DMS79 treated with DMSO at 0.1 percent for 48 hours (cell line): Measurements from ENCODE around the gene CMKLR1.

Experiments
- DNase-seq: peaks from one replicate; lab custom pipeline; 2025; lab: John Stamatoyannopoulos, UW

CMKLR1 gene

DNA sequence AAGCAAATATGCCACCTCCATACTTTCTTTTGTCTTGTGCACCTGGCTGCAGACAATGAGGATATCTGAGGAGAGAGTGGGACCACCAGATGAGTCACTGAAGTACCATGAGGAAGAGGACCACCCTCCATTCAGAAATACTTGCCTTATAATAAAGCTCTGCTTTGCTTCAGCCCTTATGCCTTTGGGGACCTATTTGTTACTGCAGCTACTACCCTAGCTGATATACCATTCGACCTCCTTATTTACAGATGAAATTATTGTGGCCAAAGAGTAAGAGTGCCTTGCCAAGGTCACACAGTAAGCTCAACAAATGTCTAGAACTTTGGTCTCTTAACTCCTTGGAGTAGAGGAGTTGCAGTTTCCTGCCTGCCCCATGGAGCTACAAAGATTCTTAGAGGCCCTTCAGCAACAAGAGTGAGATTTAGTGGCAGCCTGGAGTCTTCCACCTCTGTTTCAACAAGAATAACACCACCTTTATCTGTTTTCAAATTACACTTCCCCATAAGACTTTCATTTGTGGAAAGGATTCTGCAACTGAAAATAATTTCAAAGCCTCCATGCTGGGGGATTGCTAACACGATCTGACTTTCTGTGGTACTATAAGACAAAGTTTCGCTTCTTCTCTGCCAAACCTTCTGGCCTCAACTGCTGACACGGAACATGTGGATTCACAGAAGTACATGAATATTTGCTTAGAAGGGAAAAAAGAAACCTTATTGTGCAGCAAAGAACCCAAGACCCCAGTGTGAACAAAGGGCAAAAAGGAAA is 3.6 kb downstream of the CMKLR1 start:
- DNase-seq: no peak

- DNase-seq: no peak
Observed at GRCh38 chr12:108333898-108334699, 5.0 kb downstream of the CMKLR1 start.

DNA sequence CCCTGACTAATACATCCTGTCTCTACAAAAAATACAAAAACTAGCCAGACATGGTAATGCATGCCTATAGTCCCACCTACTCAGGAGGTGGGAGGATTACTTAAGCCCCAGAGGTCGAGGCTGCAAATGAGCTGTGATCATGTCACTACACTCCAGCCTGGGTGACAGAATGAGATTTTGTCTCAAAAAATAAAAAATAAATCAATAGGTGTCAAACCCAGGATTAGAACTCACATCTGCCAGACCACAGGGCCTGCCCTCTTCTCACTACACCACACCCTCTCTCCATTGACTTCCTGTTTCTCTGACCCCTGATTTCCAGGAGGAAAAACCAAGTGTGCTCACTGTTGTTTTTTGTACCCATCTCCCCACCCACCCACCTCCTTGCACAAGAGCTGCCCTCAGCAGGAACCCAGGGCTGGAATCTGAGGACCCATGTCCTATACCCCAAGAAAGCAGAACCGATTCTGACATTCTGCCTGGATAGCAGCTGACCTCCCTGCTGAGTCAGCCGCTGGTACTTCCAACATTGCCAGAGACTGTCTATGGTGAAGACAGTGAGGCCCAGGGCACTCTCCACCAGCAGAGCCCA is 6.2 kb downstream of the CMKLR1 start:
- DNase-seq: no peak

DNA sequence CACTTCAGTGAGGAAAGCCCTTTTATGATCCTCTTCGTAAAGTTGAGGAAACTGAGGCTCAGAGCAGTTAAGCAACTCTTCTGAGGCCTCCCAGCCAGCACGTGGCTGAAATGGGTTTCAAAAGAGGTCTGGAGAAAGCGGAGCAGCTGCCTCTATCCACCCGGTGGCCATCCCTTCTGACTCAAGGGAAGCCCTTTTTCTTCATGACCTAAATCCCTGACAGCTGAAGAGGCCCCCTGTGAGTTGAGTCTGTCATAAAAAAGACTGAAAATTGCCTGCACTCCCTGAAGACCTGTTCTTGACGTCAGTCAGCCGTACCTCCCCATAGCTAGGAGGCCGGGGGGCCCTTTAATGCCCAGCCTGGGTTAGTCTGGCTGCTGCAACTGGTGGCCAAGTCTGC is 10.7 kb downstream of the CMKLR1 start:
- no peak for DNase-seq

DNA sequence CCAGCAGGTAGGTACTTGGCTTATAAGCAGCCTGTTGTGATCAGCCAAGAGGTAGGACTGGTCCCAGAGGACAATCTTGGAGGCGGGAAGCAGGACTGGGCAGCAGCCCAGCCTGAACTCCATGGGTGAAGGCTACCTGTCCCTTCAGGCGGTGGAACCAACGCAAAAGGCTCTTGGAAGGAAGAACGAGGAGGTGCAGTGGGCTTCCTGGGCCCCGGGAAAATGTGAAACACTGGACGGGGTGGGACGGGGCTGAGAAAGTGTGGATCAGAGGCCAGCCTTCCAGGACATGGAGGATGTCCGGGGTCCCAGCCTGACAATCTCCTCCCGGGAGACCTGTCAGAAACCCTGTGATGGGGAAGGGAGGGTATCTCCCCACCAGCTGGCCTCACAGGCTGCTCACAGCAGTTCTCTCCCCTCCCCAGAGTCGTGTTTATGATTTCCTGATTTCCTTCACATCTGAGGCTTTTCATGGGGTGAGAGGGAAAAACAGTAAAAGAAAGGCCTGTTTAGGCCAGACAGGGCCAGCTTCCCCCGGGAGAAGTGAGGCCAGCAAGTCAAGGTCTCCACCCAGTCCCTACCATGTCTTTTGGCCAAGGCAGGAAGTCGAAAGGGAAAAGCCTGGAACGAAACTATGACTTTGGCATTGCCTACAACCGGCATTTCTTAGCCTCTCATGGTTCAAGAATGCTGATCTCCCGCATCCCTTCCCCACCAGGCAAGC is 11.3 kb downstream of the CMKLR1 start:
- no peak for DNase-seq

DNA sequence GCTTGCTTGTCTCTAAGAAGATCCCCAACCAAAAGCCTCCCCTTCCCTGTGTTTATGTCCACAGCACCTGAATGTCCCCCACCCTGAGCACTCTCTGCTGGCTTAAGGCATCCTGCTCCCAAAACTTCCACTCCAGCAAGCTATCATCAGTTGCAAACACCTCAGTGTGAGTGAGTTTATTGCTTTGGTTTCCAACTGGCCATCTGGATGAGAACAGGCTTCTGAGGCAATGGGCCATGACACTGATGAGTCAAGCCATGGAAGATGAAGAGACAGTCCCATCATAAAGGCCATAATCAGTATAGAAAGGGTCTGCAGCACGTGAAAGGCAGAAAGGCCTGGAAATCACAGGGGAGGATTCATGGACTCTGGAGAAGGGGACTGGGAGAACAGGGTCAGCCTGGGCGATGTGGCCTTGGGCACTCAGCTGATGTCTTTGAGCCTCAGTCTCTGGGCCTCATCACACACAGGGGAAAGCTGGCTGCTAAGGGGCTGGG is 12.8 kb downstream of the CMKLR1 start:
- no peak for DNase-seq

- no peak for DNase-seq
Observed at GRCh38 chr12:108325549-108325948, 13.6 kb downstream of the CMKLR1 start.

DNA sequence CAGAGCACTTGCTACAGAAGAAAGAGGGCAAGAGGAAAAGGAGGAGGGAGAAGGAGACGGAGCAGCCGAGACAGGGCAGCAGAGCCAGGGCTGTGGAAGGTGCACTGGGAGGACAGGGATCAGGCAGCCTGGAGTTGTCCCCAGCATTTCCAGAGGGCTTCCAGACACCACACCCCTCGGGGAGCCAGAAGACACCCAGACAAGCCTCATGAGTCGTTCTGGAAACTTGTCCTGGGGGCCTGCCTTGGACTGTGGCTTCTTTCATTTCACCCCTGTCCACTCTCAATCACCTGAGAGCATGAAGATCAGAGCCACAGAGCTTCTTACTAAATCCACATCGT is 14.1 kb downstream of the CMKLR1 start:
- DNase-seq: no peak

- no peak for DNase-seq
Observed at GRCh38 chr12:108324351-108325017, 14.6 kb downstream of the CMKLR1 start.

GRCh38 chr12:108323581-108323980 is 15.5 kb downstream of the CMKLR1 start:
- DNase-seq: no peak

DNA sequence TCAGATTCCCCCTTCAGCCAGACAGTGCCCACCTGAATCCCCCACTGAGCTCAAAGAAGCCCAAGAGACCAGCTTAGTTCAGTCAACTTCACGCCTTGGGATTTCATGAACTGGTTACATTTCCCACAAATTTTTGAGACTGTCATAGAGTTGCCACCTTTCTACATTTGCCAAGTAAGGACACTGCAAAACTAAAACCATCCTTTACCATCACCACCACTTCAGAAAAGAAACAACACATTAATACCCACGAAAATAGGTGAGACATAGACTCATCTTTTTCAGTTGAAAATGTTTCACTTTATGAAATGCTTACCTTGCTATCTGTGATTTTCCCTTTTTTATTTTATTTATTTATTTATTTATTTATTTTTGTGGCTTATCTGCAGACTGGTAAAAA is 16.1 kb downstream of the CMKLR1 start:
- DNase-seq: no peak

- no peak for DNase-seq
Observed at GRCh38 chr12:108321688-108322087, 17.4 kb downstream of the CMKLR1 start.

DNA sequence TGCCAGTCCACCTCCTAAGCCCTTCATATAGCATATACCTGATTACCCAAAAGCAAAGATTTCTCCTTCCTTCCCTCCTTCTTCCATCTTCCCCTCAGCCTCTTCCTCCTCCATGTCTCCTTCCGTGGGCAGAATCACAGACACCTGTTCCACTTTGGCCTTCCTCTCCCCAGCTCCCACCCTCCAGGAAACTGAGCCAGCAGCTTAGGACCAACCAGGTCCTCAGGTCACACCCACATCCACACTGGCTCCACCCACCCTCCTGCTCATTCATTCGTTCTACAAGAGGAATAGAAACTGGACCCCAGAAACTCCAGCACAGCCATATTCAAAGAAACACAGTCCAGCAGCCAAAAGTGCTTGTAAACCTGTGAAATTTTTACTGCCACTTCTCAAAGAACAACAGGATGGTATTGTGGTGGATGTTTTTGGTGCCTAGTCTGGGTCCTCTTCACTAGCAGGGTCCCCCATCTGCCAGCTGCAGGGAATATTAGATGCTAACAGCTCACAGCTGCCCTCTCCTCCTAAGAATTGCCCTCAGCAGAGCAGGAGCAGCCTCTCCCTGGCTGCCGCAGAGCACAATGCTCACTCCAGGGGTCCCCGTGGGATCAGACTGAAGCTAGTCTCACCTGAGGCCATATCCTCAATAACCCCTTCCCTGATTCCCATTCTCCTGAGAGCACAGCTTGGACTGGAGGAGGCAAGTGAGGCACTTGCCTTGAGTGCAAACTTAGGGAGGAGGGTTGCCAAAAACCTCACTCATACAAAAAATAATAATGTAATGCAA is 18.4 kb downstream of the CMKLR1 start:
- no peak for DNase-seq

DNA sequence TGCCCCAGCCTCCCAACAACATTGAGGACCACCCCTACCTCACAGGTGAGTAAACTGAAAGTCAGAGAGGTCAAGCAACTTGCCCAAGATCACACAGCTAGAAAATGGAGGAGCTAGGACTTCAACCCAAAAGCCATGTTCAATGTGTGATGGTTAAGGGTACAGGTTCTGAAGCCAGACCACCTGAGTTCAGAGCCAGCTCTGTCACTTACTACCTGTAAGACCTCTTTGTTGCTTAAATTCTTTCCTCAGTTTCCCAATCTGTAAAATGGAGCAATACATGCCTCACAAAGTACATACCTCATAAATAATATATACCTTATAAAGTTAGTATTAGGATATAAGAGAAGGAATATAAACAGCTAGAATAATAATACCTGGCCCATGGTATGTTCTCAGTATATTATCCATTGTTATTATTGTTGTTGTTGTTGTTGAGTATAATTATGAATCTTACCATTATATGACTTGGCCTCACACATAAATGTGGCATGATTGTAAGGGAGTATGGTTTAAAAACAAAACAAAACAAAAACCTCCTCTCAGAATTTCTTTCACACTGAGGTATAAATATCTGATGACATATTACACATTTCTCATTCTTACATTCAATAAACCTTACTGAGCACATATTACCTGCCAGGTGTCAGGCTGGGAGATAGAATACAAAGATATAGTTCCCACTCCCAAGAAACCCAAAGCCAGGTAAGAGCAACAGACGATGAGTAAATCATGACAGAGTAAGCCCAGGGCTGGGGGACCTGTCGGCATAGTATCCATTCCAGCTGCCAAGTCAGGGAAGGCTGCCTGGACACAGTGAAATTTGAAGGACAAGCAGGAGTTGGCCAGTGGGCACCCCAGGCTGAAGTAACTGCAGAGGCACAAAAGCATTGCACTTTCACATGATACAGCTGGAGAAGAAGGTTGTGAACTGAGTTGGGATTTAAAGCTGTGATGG is 19.6 kb downstream of the CMKLR1 start:
- no peak for DNase-seq

- DNase-seq: no peak
Observed at GRCh38 chr12:108318472-108319275, 20.4 kb downstream of the CMKLR1 start.

- no peak for DNase-seq
Observed at GRCh38 chr12:108317308-108318234, 21.5 kb downstream of the CMKLR1 start.

- no peak for DNase-seq
Observed at GRCh38 chr12:108316176-108317086, 22.7 kb downstream of the CMKLR1 start.
